Suprapubic skin (tissue), 4 donors: Measurements from ENCODE around the gene RIPOR2. TPM values are rescaled to one million over a fixed set of nuclear protein-coding genes. Genes with fewer than 3 reads are reported as not detected.
A peak's percentile ranks its signal among the peaks of the same experiment; 100 is the strongest.

Experiments
- DNase-seq, 2 donors: peaks; one replicate each; pipeline ENCODE4 v3.0.0-alpha.2; 2019; ENCODE audit warnings: low spot score in 2 of 2
- H3K27ac ChIP-seq: fragments of 200-600 bp; sonication (generic); one replicate; pipeline ENCODE4 v1.5.1; 2019
- H3K27me3 ChIP-seq: fragments of 200-600 bp; sonication (generic); one replicate; pipeline ENCODE4 v1.5.1; 2019
- H3K36me3 ChIP-seq: fragments of 200-600 bp; sonication (generic); one replicate; pipeline ENCODE4 v1.5.1; 2019
- H3K4me1 ChIP-seq: fragments of 200-600 bp; sonication (generic); one replicate; pipeline ENCODE4 v1.5.1; 2019
- H3K4me3 ChIP-seq: fragments of 200-600 bp; sonication (generic); one replicate; pipeline ENCODE4 v1.5.1; 2019; ENCODE audit warnings: mild to moderate bottlenecking
- H3K9me3 ChIP-seq: fragments of 200-600 bp; sonication (generic); one replicate; pipeline ENCODE4 v1.5.1; 2019
- EP300 ChIP-seq: sonication (generic); formaldehyde crosslinking; IDR thresholded peaks from one replicate; pipeline ENCODE4 v1.6.1; 2017; ENCODE audit warnings: antibody characterized with exemption
- POLR2A ChIP-seq, 2 donors: fragments of 450-650 bp; IDR thresholded peaks; one replicate each; pipeline ENCODE4 v1.6.1; 2017; ENCODE audit warnings: antibody characterized with exemption in 2 of 2, mild to moderate bottlenecking in 2 of 2, moderate library complexity in 2 of 2
- POLR2AphosphoS5 ChIP-seq, 3 donors: sonication (generic); formaldehyde crosslinking; IDR thresholded peaks; one replicate each; pipeline ENCODE4 v1.6.1; 2017; ENCODE audit warnings: antibody characterized with exemption in 3 of 3
- WGBS: methylation state at CpG from one replicate; pipeline ENCODE4 v1.1.5; 2018; 5-methylcytosine and 5-hydroxymethylcytosine counted together
- total RNA-seq, 4 donors: library from RNA; depleted of rRNA; stranded (reverse); fragments of >200 nt; gene quantifications; one replicate each; pipeline ENCODE4 v1.1.0, GENCODE V29; 2016
- TF ChIP-seq, protein P1 (sequence below), 2 donors: fragments of 200-600 bp in 1 of 2; fragments of 450-650 bp in 1 of 2; sonication (generic) in 1 of 2; IDR thresholded peaks; one replicate each; pipeline ENCODE4 v1.5.1; 2016 to 2019; ENCODE audit warnings: antibody characterized with exemption in 2 of 2, mild to moderate bottlenecking in 1 of 2, moderate library complexity in 1 of 2

Gene RIPOR2
- total RNA-seq, 4 donors from 2014 or later = 3.8 to 12.8 (median 11.4) TPM

DNA sequence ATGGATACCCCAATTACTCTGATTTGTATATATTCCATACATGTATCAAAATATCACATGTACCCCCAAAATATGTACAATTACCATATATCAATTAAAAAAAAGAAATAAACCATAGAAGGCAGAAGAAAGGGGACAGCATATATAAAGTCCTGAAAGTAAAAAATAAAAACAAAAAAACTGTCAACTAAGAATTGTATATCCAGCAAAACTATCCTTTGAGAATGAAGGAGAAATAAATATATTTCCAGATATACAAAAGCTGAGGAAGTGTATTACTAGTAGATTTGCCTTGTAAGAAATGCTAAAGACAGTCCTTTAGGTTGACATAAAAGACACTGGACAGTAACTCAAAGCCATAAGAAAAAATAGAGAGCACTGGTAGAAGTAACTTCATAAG is 9.3 kb upstream of the RIPOR2 start:
- Histone ChIP-seq H3K4me3 (no peak overlapping the region), H3K4me1 (no peaks in the 10 kb centered on the region), H3K27ac (no peak overlapping the region), H3K36me3 (no peaks in the 10 kb centered on the region), H3K27me3 (no peaks in the 10 kb centered on the region), H3K9me3 (peaks cover 21% of the 10 kb centered on the region)
- DNase-seq = no peak
- TF ChIP-seq, protein P1, sequence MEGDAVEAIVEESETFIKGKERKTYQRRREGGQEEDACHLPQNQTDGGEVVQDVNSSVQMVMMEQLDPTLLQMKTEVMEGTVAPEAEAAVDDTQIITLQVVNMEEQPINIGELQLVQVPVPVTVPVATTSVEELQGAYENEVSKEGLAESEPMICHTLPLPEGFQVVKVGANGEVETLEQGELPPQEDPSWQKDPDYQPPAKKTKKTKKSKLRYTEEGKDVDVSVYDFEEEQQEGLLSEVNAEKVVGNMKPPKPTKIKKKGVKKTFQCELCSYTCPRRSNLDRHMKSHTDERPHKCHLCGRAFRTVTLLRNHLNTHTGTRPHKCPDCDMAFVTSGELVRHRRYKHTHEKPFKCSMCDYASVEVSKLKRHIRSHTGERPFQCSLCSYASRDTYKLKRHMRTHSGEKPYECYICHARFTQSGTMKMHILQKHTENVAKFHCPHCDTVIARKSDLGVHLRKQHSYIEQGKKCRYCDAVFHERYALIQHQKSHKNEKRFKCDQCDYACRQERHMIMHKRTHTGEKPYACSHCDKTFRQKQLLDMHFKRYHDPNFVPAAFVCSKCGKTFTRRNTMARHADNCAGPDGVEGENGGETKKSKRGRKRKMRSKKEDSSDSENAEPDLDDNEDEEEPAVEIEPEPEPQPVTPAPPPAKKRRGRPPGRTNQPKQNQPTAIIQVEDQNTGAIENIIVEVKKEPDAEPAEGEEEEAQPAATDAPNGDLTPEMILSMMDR (IDR thresholded peaks at IDR 0.05) = no peak
- TF ChIP-seq EP300 (no peak), POLR2A (IDR thresholded peaks at IDR 0.05) (no peak), POLR2AphosphoS5 (IDR thresholded peaks at IDR 0.05) (no peak)

GRCh38 chr6:24943774-24944173 is 8.0 kb upstream of the RIPOR2 start:
- no peak for DNase-seq
- Histone ChIP-seq H3K4me3 (no peak overlapping the region), H3K9me3 (peaks cover 21% of the 10 kb centered on the region), H3K36me3 (no peaks in the 10 kb centered on the region), H3K4me1 (no peaks in the 10 kb centered on the region), H3K27ac (no peak overlapping the region), H3K27me3 (no peaks in the 10 kb centered on the region)
- TF ChIP-seq POLR2A (IDR thresholded peaks at IDR 0.05) (no peak), EP300 (no peak), POLR2AphosphoS5 (IDR thresholded peaks at IDR 0.05) (no peak)
- TF ChIP-seq, protein P1 (IDR thresholded peaks at IDR 0.05) = no peak
- WGBS = 75% methylated on average over 2 of the region's 2 CpGs

GRCh38 chr6:24940311-24940917 is 4.7 kb upstream of the RIPOR2 start:
- Histone ChIP-seq H3K9me3 (peaks cover 17% of the 10 kb centered on the region), H3K36me3 (no peaks in the 10 kb centered on the region), H3K4me1 (no peaks in the 10 kb centered on the region), H3K27ac (no peak overlapping the region), H3K4me3 (no peak overlapping the region), H3K27me3 (no peaks in the 10 kb centered on the region)
- DNase-seq = no peak
- no peak for TF ChIP-seq POLR2AphosphoS5 (IDR thresholded peaks at IDR 0.05)
- TF ChIP-seq EP300 = no peak
- TF ChIP-seq, protein P1 (IDR thresholded peaks at IDR 0.05) = no peak
- TF ChIP-seq POLR2A (IDR thresholded peaks at IDR 0.05) = no peak
- WGBS = 77% methylated on average over 9 of the region's 9 CpGs

DNA sequence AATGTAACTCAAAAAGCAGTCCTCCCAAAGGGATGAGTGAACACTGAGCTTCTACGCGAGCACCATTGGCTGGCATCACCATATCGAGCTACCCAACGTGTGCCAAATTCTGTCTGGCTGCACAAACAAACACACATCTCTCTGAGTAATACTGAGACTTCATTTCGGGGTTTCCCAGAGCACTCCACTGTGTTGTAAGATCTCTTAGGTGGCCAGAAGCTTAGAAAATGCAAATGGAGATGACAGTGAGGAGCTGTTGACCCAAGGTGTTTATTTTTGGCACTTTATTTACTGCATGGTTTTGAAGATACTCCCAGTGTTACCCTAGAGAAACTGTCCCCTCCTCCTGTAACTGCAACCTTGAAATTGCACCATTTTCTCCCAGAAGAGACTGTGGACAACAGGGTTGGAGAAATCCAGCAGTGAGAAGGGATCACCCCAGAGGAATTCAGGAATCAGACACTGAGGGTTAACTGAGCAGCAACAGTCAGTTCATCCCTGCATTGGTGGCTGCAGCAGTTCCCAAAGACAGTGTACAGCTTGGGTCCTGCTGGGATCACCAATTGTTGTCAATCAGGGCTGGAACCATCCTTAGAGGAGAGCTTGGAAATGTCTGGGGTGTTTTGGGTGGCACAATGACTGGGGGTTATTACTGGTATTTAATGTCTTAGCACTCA is 1.0 kb upstream of the RIPOR2 start:
- no peak overlapping the region for H3K4me3 ChIP-seq
- 68% methylated on average over 5 of the region's 5 CpGs for WGBS
- H3K9me3 ChIP-seq = no peaks in the 10 kb centered on the region
- H3K27me3 ChIP-seq = no peaks in the 10 kb centered on the region
- peaks cover 3% of the 10 kb centered on the region for H3K4me1 ChIP-seq
- no peaks in the 10 kb centered on the region for H3K36me3 ChIP-seq
- TF ChIP-seq EP300 (no peak), POLR2A (IDR thresholded peaks at IDR 0.05) (no peak)
- DNase-seq = no peak
- no peak overlapping the region for H3K27ac ChIP-seq

- Histone ChIP-seq H3K4me1 (peaks cover 12% of the 10 kb centered on the region), H3K27ac (no peak overlapping the region), H3K27me3 (no peaks in the 10 kb centered on the region), H3K36me3 (no peaks in the 10 kb centered on the region), H3K9me3 (no peaks in the 10 kb centered on the region), H3K4me3 (no peak overlapping the region)
- TF ChIP-seq EP300 (no peak), POLR2A (IDR thresholded peaks at IDR 0.05) (no peak), POLR2AphosphoS5 (IDR thresholded peaks at IDR 0.05) (no peak)
- TF ChIP-seq, protein P1 (IDR thresholded peaks at IDR 0.05) = peak in 1 of 2 donors; percentile 32
- DNase-seq = no peak
- WGBS = 76% methylated on average over 7 of the region's 7 CpGs
Observed at GRCh38 chr6:24933868-24934401, 1.8 kb downstream of the RIPOR2 start.
